Dermis blood vessel endothelial cell (primary cell): Measurements from ENCODE around the gene FAH. TPM values are rescaled to one million over a fixed set of nuclear protein-coding genes. Genes with fewer than 3 reads are reported as not detected.

Experiments
- total RNA-seq: library from RNA; depleted of rRNA; stranded (reverse); fragments of >200 nt; gene quantifications from 2 replicates; pipeline ENCODE4 v1.2.3, GENCODE V29; 2014

Gene FAH
- total RNA-seq, 1 donor from 2014 or later: 5.3 TPM

Other genes starting within 250 kb of the FAH start
- gene BCL2A1, start 181.8 kb upstream of the FAH start, total RNA-seq: not detected in 2 replicates
- 144 and 153 TPM in 2 replicates for gene ZFAND6, start 93.3 kb upstream of the FAH start, total RNA-seq
- not detected in 2 replicates for gene CTXND1, start 99.2 kb downstream of the FAH start, total RNA-seq